GM12875 (cell line): ENCODE results near the gene TNFAIP8L2.

Experiments used
- H3K4me3 ChIP-seq: one replicate; pipeline ENCODE4 v1.5.1; 2011; ENCODE audit warnings: low read depth, low read length, control low read depth
- TF ChIP-seq, protein P1 (sequence below): IDR thresholded peaks from 2 replicates; pipeline ENCODE4 v1.5.1; 2011; ENCODE audit warnings: low read depth, mild to moderate bottlenecking, control low read depth, inconsistent platforms, low read length, moderate library complexity, borderline replicate concordance; ENCODE audit not compliant: insufficient read depth

The TNFAIP8L2 gene

DNA sequence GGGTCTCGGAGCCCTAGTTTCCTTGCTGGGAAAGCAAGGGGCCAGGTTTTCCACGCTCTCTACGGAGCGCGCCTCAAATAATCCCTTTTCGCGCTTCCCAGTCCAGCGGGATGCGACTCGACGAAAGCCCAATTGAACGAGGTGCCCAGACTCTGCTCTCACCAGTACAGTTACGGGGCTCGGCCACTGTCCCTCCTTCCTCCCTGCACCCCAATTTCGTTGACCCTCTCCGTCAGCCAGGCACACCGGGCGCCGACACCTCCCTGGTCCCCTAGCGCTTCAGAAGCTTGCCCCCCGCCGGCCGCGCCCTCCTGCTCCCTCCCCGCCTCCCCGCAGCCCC, 10.4 kb upstream of the TNFAIP8L2 start:
- TF ChIP-seq, protein P1, sequence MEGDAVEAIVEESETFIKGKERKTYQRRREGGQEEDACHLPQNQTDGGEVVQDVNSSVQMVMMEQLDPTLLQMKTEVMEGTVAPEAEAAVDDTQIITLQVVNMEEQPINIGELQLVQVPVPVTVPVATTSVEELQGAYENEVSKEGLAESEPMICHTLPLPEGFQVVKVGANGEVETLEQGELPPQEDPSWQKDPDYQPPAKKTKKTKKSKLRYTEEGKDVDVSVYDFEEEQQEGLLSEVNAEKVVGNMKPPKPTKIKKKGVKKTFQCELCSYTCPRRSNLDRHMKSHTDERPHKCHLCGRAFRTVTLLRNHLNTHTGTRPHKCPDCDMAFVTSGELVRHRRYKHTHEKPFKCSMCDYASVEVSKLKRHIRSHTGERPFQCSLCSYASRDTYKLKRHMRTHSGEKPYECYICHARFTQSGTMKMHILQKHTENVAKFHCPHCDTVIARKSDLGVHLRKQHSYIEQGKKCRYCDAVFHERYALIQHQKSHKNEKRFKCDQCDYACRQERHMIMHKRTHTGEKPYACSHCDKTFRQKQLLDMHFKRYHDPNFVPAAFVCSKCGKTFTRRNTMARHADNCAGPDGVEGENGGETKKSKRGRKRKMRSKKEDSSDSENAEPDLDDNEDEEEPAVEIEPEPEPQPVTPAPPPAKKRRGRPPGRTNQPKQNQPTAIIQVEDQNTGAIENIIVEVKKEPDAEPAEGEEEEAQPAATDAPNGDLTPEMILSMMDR, result no peak

DNA sequence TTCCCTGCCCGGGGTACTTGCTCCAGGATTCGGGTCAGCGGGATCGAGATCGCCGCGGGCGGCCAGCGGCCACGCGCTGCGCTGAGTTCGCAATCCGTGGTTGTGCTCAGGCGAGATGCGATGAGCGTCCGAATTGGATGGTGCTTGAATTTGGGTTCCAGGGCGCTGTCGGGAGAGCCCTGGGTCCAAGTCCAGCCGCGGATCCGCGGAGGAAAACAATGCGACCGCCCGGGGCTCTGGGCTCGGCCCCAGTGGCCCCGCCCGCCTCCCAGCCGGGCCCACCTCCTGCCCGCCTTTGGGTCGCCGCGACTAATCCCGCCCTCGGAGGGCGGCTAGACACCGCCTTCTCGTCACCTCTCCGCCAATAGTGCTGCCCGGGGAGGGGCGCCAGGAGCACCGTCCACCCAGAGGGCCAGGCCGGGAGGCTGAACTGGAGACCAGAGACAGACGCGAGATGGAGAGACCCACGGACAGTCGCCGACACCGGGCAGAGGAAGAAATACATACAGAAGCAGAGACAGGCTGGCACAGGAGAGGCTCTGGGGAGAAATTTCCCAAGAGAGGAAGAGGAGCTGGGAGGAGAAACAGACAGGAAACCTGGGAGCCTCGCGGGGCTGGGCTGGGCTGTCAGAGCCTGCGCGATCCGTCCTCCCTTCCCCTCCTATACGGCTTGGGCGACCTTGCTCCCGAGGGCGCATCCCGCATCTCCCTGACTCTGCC, 9.9 kb upstream of the TNFAIP8L2 start, which contains the start of gene SEMA6C:
TSS of gene SEMA6C (minus strand) at position 220 of the 720 bp plus-strand sequence. CDS start 4,010 bp downstream, outside the sequence.
- peak within 1 kb of the TSS; percentile 60 for H3K4me3 ChIP-seq
- TF ChIP-seq, protein P1, result no peak

More for the DNA sequence above, 10.4 kb upstream of the TNFAIP8L2 start:
- peak overlapping the region; percentile 60 for H3K4me3 ChIP-seq

DNA sequence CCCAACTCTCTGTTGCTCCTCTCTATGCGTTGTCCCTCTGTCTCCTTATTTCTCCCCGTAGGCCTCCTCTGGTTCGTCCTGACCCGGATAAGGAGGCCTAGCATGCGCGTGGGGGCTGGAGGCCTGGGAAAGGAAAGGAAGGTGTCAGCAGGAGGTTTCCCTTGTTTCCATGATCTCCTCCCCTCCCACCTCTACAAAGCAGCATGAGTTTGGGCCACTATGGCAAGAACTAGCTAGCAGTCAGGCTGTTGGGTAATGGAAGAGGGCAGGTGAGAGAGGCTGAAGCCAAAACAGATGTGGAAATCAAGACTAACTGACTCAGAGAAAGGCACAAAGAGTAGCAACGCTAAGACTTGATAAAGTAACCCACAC, 9.3 kb upstream of the TNFAIP8L2 start:
- peak overlapping the region; percentile 60 for H3K4me3 ChIP-seq
- TF ChIP-seq, protein P1, result no peak

DNA sequence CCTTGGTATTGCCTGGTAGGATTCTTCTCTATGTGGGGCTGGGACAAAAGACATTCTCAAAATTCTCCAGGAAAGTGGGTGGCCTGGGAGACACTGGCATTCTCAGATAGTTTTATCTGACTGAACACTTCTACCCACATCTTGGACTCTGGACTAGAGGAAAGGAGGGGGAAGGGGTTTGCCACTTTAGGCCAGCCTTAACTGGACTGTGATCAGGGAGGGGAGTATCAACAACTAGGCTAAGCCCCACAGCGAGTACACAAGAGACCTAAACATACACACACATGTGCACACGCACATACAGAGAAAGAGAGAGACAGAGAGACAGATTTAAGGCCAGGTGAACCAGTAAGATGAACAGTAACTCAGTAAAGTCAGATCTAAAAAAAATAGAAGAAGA, 8.8 kb upstream of the TNFAIP8L2 start:
- H3K4me3 ChIP-seq, result no peak overlapping the region
- TF ChIP-seq, protein P1, result no peak

DNA sequence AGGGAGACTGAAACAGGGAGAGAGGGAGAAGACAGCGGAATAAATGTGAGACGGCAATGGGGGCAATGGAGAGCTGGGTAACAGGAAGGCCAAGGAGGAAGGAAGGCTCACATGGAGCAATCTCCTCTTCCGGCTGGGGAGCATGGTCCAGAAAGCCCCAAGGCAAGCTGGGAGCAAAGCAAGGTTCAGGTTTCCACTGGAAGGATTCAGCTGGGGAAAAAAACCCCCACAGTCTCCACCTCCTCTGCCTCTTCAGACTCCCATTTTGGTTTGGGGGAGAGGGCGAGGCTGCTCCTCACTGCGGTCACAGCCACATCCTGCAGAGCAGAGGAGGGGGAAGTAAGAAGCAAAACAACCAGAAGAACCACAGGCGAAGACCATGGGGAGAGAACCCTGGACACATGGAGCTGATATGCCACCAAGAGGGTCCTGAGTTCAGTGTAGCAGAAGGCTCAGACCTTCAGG, 650 bp downstream of the TNFAIP8L2 start:
- peak overlapping the region; percentile 86 for H3K4me3 ChIP-seq

GRCh38 chr1:151158326-151158725, 1.9 kb downstream of the TNFAIP8L2 start:
- TF ChIP-seq, protein P1, result no peak
- no peak overlapping the region for H3K4me3 ChIP-seq

More for the DNA sequence above, 650 bp downstream of the TNFAIP8L2 start:
- TF ChIP-seq, protein P1, result no peak

DNA sequence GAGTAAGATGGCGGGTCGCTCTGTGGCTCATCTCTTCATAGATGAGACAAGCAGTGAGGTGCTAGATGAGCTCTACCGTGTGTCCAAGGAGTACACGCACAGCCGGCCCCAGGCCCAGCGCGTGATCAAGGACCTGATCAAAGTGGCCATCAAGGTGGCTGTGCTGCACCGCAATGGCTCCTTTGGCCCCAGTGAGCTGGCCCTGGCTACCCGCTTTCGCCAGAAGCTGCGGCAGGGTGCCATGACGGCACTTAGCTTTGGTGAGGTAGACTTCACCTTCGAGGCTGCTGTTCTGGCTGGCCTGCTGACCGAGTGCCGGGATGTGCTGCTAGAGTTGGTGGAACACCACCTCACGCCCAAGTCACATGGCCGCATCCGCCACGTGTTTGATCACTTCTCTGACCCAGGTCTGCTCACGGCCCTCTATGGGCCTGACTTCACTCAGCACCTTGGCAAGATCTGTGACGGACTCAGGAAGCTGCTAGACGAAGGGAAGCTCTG, 2.4 kb downstream of the TNFAIP8L2 start:
- no peak overlapping the region for H3K4me3 ChIP-seq
- TF ChIP-seq, protein P1, result no peak
